ENCODE measurements around the gene NRP1. TPM values are rescaled to one million over a fixed set of nuclear protein-coding genes. Genes with fewer than 3 reads are reported as not detected.

Gene NRP1
- total and polyA plus RNA-seq, 4 donors = 14.6 to 55.6 (median 37.8) TPM

DNA sequence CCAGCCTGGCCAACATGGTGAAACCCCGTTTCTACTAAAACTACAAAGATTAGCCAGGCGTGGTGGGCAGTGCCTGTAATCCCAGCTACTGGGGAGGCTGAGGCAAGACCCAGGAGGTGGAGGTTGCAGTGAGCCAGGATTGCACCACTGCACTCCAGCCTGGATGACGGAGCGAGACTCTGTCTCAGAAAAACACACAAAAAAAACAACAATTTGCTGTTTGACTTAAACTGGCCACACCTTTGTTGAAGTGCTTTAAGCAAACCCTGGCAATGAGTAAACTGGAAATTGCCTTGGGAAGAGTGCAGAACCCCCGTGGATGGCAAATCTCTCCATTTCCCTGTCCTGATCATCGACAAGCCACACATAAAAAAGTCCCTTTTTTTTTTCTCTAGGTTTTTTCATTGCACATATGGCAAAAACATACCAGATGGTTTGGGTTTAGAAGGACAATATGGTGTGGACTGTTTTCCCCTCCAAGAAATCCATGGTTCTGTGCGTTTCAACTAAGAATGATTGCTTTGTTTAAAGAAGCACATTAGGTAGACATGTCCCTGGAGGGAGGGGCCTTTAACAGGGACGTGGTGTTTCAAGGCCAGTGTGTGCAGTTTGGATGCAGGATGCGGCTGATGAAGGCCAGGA, 76.9 kb downstream of the NRP1 start:
- 82% methylated on average over 9 of the region's 9 CpGs for WGBS
- Histone ChIP-seq H3K27me3 (ENCODE audit: control insufficient read depth in 4 of 4, insufficient read depth in 4 of 4, low read length in 3 of 4) (no peaks in the 10 kb centered on the region), H3K9me3 (ENCODE audit: control insufficient read depth in 4 of 4, low read length in 3 of 4) (no peaks in the 10 kb centered on the region), H3K9ac (ENCODE audit: low read depth in 1 of 2, low read length in 2 of 2) (no peak overlapping the region), H3K27ac (ENCODE audit: low read depth in 1 of 2, low read length in 2 of 2) (no peak overlapping the region), H3K4me1 (ENCODE audit: control insufficient read depth in 4 of 4, insufficient read depth in 4 of 4, low read length in 3 of 4) (peaks cover 0 to 16% (median 7%) of the 10 kb centered on the region in 4 donors), H3K4me3 (ENCODE audit: low read depth in 1 of 3, low read length in 3 of 3) (no peak overlapping the region), H3K36me3 (ENCODE audit: control insufficient read depth in 4 of 4, insufficient read depth in 3 of 4, low read depth in 1 of 4, low read length in 3 of 4) (peaks cover 5 to 16% (median 13%) of the 10 kb centered on the region in 4 donors)
- DNase-seq (ENCODE audit: low spot score) = no peak
- TF ChIP-seq SP1 (IDR thresholded peaks at IDR 0.05) = no peak
- no peak for TF ChIP-seq EGR1 (IDR thresholded peaks at IDR 0.05; ENCODE audit: low read depth in 2 of 2)
- TF ChIP-seq, protein P1, sequence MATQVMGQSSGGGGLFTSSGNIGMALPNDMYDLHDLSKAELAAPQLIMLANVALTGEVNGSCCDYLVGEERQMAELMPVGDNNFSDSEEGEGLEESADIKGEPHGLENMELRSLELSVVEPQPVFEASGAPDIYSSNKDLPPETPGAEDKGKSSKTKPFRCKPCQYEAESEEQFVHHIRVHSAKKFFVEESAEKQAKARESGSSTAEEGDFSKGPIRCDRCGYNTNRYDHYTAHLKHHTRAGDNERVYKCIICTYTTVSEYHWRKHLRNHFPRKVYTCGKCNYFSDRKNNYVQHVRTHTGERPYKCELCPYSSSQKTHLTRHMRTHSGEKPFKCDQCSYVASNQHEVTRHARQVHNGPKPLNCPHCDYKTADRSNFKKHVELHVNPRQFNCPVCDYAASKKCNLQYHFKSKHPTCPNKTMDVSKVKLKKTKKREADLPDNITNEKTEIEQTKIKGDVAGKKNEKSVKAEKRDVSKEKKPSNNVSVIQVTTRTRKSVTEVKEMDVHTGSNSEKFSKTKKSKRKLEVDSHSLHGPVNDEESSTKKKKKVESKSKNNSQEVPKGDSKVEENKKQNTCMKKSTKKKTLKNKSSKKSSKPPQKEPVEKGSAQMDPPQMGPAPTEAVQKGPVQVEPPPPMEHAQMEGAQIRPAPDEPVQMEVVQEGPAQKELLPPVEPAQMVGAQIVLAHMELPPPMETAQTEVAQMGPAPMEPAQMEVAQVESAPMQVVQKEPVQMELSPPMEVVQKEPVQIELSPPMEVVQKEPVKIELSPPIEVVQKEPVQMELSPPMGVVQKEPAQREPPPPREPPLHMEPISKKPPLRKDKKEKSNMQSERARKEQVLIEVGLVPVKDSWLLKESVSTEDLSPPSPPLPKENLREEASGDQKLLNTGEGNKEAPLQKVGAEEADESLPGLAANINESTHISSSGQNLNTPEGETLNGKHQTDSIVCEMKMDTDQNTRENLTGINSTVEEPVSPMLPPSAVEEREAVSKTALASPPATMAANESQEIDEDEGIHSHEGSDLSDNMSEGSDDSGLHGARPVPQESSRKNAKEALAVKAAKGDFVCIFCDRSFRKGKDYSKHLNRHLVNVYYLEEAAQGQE (IDR thresholded peaks at IDR 0.05) = no peak
- no peak for TF ChIP-seq HNF4G (IDR thresholded peaks at IDR 0.05)
- no peak for TF ChIP-seq YY1 (IDR thresholded peaks at IDR 0.05)
- TF ChIP-seq, protein P2, sequence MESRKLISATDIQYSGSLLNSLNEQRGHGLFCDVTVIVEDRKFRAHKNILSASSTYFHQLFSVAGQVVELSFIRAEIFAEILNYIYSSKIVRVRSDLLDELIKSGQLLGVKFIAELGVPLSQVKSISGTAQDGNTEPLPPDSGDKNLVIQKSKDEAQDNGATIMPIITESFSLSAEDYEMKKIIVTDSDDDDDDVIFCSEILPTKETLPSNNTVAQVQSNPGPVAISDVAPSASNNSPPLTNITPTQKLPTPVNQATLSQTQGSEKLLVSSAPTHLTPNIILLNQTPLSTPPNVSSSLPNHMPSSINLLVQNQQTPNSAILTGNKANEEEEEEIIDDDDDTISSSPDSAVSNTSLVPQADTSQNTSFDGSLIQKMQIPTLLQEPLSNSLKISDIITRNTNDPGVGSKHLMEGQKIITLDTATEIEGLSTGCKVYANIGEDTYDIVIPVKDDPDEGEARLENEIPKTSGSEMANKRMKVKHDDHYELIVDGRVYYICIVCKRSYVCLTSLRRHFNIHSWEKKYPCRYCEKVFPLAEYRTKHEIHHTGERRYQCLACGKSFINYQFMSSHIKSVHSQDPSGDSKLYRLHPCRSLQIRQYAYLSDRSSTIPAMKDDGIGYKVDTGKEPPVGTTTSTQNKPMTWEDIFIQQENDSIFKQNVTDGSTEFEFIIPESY (IDR thresholded peaks at IDR 0.05) = no peak
- no peak for TF ChIP-seq RXRA (IDR thresholded peaks at IDR 0.05)
- no peak for TF ChIP-seq FOXA2 (IDR thresholded peaks at IDR 0.05)
- TF ChIP-seq, protein P3, sequence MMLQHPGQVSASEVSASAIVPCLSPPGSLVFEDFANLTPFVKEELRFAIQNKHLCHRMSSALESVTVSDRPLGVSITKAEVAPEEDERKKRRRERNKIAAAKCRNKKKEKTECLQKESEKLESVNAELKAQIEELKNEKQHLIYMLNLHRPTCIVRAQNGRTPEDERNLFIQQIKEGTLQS (IDR thresholded peaks at IDR 0.05) = no peak
- TF ChIP-seq HNF4A (conservative IDR thresholded peaks at IDR 0.05) = no peak
- TF ChIP-seq, protein P4, sequence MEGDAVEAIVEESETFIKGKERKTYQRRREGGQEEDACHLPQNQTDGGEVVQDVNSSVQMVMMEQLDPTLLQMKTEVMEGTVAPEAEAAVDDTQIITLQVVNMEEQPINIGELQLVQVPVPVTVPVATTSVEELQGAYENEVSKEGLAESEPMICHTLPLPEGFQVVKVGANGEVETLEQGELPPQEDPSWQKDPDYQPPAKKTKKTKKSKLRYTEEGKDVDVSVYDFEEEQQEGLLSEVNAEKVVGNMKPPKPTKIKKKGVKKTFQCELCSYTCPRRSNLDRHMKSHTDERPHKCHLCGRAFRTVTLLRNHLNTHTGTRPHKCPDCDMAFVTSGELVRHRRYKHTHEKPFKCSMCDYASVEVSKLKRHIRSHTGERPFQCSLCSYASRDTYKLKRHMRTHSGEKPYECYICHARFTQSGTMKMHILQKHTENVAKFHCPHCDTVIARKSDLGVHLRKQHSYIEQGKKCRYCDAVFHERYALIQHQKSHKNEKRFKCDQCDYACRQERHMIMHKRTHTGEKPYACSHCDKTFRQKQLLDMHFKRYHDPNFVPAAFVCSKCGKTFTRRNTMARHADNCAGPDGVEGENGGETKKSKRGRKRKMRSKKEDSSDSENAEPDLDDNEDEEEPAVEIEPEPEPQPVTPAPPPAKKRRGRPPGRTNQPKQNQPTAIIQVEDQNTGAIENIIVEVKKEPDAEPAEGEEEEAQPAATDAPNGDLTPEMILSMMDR (IDR thresholded peaks at IDR 0.05; ENCODE audit: low read depth, low read length, missing input control) = no peak
- TF ChIP-seq, protein P5, sequence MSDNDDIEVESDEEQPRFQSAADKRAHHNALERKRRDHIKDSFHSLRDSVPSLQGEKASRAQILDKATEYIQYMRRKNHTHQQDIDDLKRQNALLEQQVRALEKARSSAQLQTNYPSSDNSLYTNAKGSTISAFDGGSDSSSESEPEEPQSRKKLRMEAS (IDR thresholded peaks at IDR 0.05) = no peak
- no peak for TF ChIP-seq GABPA (IDR thresholded peaks at IDR 0.05 in 1 of 2, conservative IDR thresholded peaks at IDR 0.05 in 1 of 2)
- TF ChIP-seq TAF1 (conservative IDR thresholded peaks at IDR 0.05) = no peak
- TF ChIP-seq NR2F2 (IDR thresholded peaks at IDR 0.05) = no peak
